GM12878 (cell line): ENCODE results near the gene CHD9. TPM values are rescaled to one million over a fixed set of nuclear protein-coding genes. Genes with fewer than 3 reads are reported as not detected.
A peak's percentile ranks its signal among the peaks of the same experiment; 100 is the strongest.

ENCODE experiments used
- BCL11A ChIP-seq: IDR thresholded peaks from 2 replicates; pipeline ENCODE4 v1.6.1; 2011; ENCODE audit warnings: low read depth, low read length
- BCLAF1 ChIP-seq: fragments of 450-650 bp; IDR thresholded peaks from 2 replicates; pipeline ENCODE4 v1.6.1; 2017; ENCODE audit warnings: antibody characterized with exemption, mild to moderate bottlenecking, moderate library complexity
- BHLHE40 ChIP-seq, 2 experiments: fragments of 450-650 bp in 1 of 2; IDR thresholded peaks; 2 replicates each; pipeline ENCODE4 v1.6.1; 2011 to 2017; ENCODE audit warnings: low read depth in 2 of 2, borderline replicate concordance in 1 of 2, improper control_type of control experiment in 1 of 2, low read length in 1 of 2, mild to moderate bottlenecking in 1 of 2
- BRCA1 ChIP-seq: IDR thresholded peaks from 2 replicates; pipeline ENCODE4 v1.6.1; 2011; ENCODE audit warnings: low read depth, low read length, improper control_type of control experiment
- CBFB ChIP-seq: IDR thresholded peaks from 2 replicates; pipeline ENCODE4 v1.6.1; 2016; ENCODE audit warnings: antibody characterized with exemption, low read depth
- CHD2 ChIP-seq: IDR thresholded peaks from 2 replicates; pipeline ENCODE4 v1.6.1; 2011; ENCODE audit warnings: low read depth, low read length, improper control_type of control experiment, borderline replicate concordance
- E2F4 ChIP-seq: IDR thresholded peaks from 2 replicates; pipeline ENCODE4 v1.6.1; 2012; ENCODE audit warnings: low read depth, low read length, improper control_type of control experiment
- IKZF2 ChIP-seq, 2 experiments: fragments of 450-650 bp; IDR thresholded peaks; 2 replicates each; pipeline ENCODE4 v1.6.1; 2017; ENCODE audit warnings: mild to moderate bottlenecking in 2 of 2, moderate library complexity in 2 of 2
- NFIC ChIP-seq: IDR thresholded peaks from 2 replicates; pipeline ENCODE4 v1.6.1; 2012; ENCODE audit warnings: low read depth, mild to moderate bottlenecking, inconsistent platforms, low read length, moderate library complexity
- PRDM15 ChIP-seq: fragments of 450-650 bp; formaldehyde crosslinking; IDR thresholded peaks from 2 replicates; pipeline ENCODE4 v1.4.0; 2020; ENCODE audit warnings: mild to moderate bottlenecking, moderate library complexity
- RAD21 ChIP-seq: IDR thresholded peaks from 2 replicates; pipeline ENCODE4 v1.6.1; 2011; ENCODE audit warnings: mild to moderate bottlenecking, low read depth, low read length, moderate library complexity; ENCODE audit not compliant: insufficient read depth
- RELA ChIP-seq: fragments of 450-650 bp; IDR thresholded peaks from 2 replicates; pipeline ENCODE4 v1.8.0; 2014; ENCODE audit warnings: borderline replicate concordance; ENCODE audit not compliant: partially characterized antibody
- SMAD1 ChIP-seq: fragments of 450-650 bp; IDR thresholded peaks from 2 replicates; pipeline ENCODE4 v1.6.1; 2018; ENCODE audit warnings: mild to moderate bottlenecking, low read depth; ENCODE audit not compliant: partially characterized antibody
- SMARCA5 ChIP-seq: fragments of 450-650 bp; IDR thresholded peaks from 2 replicates; pipeline ENCODE4 v1.6.1; 2017; ENCODE audit warnings: mild to moderate bottlenecking
- SMC3 ChIP-seq: IDR thresholded peaks from 2 replicates; pipeline ENCODE4 v1.6.1; 2011; ENCODE audit warnings: low read length, improper control_type of control experiment, borderline replicate concordance
- SREBF2 ChIP-seq: IDR thresholded peaks from 2 replicates; pipeline ENCODE4 v1.6.1; 2012; ENCODE audit warnings: mild to moderate bottlenecking, low read length
- TAF1 ChIP-seq: IDR thresholded peaks from 2 replicates; pipeline ENCODE4 v1.6.1; 2011; ENCODE audit warnings: mild to moderate bottlenecking, low read depth, low read length, borderline replicate concordance
- USF1 ChIP-seq: IDR thresholded peaks from 2 replicates; pipeline ENCODE4 v1.6.1; 2011; ENCODE audit warnings: borderline replicate concordance, low read depth, mild to moderate bottlenecking, moderate library complexity, mixed read lengths, low read length; ENCODE audit not compliant: insufficient read depth; ENCODE audit errors: extremely low read length
- ZNF24 ChIP-seq: fragments of 450-650 bp; IDR thresholded peaks from 2 replicates; pipeline ENCODE4 v1.6.1; 2017; ENCODE audit warnings: antibody characterized with exemption, mild to moderate bottlenecking
- polyA plus RNA-seq, 11 experiments: library from polyadenylated mRNA; depleted of rRNA in 4 of 11; unstranded in 6 of 11; stranded (reverse) in 5 of 11; fragments of >200 nt; fragmentation: Nextera tagmentation in 4 of 11; fragmentation: Illumina TruSeq in 1 of 11; extraction: Ambion mirVana in 4 of 11; extraction: Trizol in 1 of 11; gene quantifications; 1 replicate in 1 of 11; 2 replicates in 10 of 11; pipeline versions ENCODE4 v1.2.1 to v1.2.3, GENCODE V29; 2011 to 2016; ENCODE audit warnings: inconsistent platforms in 2 of 11, missing spikeins in 2 of 11, low read depth in 1 of 11
- total RNA-seq, 4 experiments: library from RNA; depleted of rRNA in 3 of 4; stranded (reverse); fragments of >200 nt in 3 of 4; fragmentation: Illumina TruSeq in 1 of 4; extraction: Trizol in 1 of 4; gene quantifications; 2 replicates each; pipeline versions ENCODE4 v1.2.1 to v1.2.3, GENCODE V29; 2013 to 2021
- TF ChIP-seq, protein P1 (sequence below): fragments of 450-650 bp; IDR thresholded peaks from 2 replicates; pipeline ENCODE4 v1.6.1; 2017; ENCODE audit warnings: low read depth, mild to moderate bottlenecking, moderate library complexity

The CHD9 gene
- total and polyA plus RNA-seq, 10 of the 15 experiments (the other 5 are each of a cell fraction or from before 2014, with no cell fraction given): 29.2 to 95.7 (median 54.3) TPM

GRCh38 chr16:53071748-53072301 is 17.0 kb downstream of the CHD9 start (continued):
- no peak for TF ChIP-seq TAF1
- TF ChIP-seq E2F4: no peak
- 0 out of 2 replicates have a peak, but pooled peaks have one; percentile 60 for TF ChIP-seq SMARCA5
- no peak for TF ChIP-seq BCLAF1
- TF ChIP-seq SMC3: no peak
- no peak for TF ChIP-seq SREBF2
- TF ChIP-seq PRDM15 (CRISPR knock-in tag): no peak
- TF ChIP-seq RELA: no peak
- no peak for TF ChIP-seq USF1
- no peak for TF ChIP-seq SMAD1
- TF ChIP-seq CBFB: no peak
- TF ChIP-seq ZNF24: no peak
- TF ChIP-seq, protein P1, sequence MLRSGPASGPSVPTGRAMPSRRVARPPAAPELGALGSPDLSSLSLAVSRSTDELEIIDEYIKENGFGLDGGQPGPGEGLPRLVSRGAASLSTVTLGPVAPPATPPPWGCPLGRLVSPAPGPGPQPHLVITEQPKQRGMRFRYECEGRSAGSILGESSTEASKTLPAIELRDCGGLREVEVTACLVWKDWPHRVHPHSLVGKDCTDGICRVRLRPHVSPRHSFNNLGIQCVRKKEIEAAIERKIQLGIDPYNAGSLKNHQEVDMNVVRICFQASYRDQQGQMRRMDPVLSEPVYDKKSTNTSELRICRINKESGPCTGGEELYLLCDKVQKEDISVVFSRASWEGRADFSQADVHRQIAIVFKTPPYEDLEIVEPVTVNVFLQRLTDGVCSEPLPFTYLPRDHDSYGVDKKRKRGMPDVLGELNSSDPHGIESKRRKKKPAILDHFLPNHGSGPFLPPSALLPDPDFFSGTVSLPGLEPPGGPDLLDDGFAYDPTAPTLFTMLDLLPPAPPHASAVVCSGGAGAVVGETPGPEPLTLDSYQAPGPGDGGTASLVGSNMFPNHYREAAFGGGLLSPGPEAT: peak; percentile 53; the same call in 1 of the 2 replicates
- no peak for TF ChIP-seq BCL11A
- peak in 1 of 2 experiments; percentile 13; a peak in 1 of 4 replicates for TF ChIP-seq BHLHE40 (IDR thresholded peaks at IDR 0.05; ENCODE audit: borderline replicate concordance in 1 of 2, low read depth in 2 of 2, low read length in 1 of 2)
- no peak for TF ChIP-seq CHD2
- peak; percentile 20; the same call in 1 of the 2 replicates for TF ChIP-seq NFIC
- peak; percentile 47 to 57; a peak in 2 of 4 replicates for TF ChIP-seq IKZF2 (IDR thresholded peaks at IDR 0.05)
- no peak; the same call in 1 of the 2 replicates for TF ChIP-seq RAD21
- TF ChIP-seq BRCA1: no peak
